Ovary (tissue), 3 donors: ENCODE measurements around the gene IMMP2L.

Experiments used
- CTCF ChIP-seq, 3 donors: fragments of 450-650 bp in 2 of 3; fragments of 200-600 bp in 1 of 3; IDR thresholded peaks; one replicate each; pipeline versions ENCODE4 v1.5.1 to v1.8.0; 2016 to 2022; ENCODE audit warnings: antibody characterized with exemption in 3 of 3, mild to moderate bottlenecking in 1 of 3
- EP300 ChIP-seq: sonication (generic); formaldehyde crosslinking; IDR thresholded peaks from one replicate; pipeline ENCODE4 v1.6.1; 2017; ENCODE audit warnings: antibody characterized with exemption
- POLR2A ChIP-seq: fragments of 450-650 bp; IDR thresholded peaks from one replicate; pipeline ENCODE4 v1.6.1; 2017; ENCODE audit warnings: antibody characterized with exemption, mild to moderate bottlenecking, moderate library complexity
- donor health status: DM: no; HTN: no; CAD: no.

GRCh38 chr7:110880971-110881370 is 681.3 kb downstream of the IMMP2L start:
- TF ChIP-seq CTCF (IDR thresholded peaks at IDR 0.05) (no peak), POLR2A (no peak), EP300 (no peak)
